ENCODE results near the gene BCL2. TPM values are rescaled to one million over a fixed set of nuclear protein-coding genes. Genes with fewer than 3 reads are reported as not detected.
A peak's percentile ranks its signal among the peaks of the same experiment; 100 is the strongest.

BCL2 gene
- total RNA-seq, 1 experiment from 2014 or later, result 6.3 TPM

DNA sequence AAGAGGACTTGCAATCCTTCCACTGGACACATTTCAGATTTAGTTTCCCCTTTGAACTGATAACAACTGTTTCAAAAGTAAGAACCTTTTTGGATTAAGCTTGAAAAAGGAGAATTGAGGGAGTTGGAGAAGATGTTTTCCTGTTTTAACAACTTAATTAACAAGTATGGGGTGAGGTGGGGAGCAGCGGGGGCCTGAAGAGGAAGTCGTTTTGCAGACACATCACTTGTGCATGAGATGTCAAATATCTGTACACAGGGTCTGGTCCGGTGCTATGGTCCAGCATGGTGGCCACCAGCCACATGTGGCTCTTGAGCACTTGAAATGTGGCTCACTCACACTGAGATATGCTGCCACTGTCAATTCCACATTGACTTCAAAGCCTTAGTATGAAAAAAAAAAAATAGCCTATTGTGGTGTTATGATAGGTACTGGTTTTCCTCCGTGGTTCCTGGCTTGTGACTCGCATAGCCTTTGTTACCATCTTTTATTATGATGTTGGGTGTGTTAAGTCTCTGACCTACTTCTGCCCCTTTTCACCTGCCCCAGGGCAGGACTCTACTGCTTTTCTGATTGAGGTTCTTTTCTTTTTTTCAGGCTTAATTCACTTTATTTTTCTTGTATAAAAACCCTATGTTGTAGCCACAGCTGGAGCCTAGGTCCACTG lies 205.5 kb downstream of the BCL2 start:
- no peak for DNase-seq (ENCODE audit: low read depth)

DNA sequence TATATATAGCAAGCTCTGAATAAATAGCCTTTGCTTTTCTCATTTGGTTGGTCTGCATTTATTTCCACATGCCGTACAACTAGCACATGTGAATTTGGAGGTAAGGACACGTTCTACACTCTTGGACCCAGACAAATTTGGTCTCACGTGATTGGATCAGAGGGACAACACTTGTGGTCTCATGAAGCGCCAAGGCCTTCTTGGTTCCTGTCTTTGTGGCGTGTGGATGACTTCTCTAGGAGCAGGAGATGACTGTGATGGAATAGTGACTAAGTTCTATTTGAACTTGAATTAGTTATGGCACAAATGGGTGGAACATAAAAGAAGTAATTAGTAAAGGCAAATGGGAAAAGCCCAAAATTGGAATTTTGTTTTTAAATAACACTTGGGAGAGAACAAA lies 206.9 kb downstream of the BCL2 start:
- DNase-seq (ENCODE audit: low read depth), result no peak

DNA sequence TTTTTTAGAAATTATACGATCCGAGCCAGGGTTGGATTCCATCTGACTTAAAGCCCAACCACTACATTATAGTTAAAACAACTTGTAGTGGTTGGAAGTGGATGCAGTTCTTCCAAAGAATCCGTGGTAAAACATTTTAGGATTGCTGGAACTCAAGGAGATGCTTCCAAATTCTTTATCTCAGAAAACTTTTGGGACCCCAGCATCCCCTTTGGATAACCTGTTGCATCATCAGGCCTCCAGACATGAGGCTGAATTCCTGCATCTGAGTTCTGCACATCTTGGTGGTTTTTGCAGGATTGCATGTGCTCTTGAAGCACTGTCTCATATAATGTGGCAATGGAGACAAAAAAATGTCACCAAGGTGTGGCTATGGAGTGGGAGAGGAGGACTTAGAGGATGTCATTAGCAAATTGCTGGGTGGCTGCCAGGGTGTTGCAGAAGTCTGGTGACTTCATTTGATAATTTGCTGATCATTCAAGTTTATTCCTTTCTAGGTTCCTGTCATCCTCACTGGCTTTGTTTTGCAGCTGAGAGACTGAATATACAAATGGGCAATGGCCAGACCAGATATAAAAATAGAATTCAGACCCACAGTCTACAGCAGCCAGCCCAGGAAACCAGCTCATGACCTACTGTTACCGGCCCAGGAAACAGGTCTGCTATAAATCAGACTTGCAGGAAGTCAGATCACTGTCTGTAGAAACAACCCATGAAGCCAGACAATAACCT lies 207.7 kb downstream of the BCL2 start:
- DNase-seq (ENCODE audit: low read depth), result peak; percentile 44

DNA sequence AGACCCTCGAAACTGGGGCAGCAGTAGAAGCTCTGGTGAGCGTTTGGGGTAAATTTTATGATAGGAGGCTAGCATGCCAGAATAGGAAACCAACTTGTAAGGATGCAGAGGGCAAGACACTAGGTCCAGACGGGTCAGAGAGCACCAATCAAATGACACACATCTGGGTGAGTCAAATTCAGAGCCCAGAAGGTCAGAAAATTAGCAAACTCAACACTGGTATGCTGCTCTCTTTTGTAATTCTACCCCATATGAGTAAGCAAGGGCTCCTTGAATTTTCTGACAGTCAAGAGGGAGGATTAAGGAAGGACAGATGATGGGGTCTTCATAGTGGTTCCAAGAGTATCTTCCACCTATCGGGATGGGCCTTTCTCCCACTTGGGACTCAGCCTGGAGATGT lies 209.8 kb downstream of the BCL2 start:
- DNase-seq (ENCODE audit: low read depth), result no peak

DNA sequence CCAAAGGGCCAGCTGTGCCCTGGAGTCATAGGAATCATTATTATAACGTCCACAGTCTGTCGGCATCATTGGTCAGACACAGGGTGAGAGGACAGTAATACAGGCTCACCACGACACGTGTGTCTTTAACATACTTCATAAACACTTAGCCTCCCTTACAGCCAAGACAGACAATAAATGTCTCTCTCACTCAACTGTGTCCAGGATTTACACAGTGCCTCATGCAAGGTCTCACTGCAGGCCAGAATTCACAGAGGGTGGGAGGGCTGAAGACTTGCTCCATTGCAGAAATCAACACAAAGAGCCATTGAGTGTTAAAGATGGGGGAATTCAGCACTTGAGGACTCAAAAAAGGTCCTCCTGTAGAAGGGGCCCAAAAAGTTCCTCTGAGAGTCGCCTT lies 210.5 kb downstream of the BCL2 start:
- no peak for DNase-seq (ENCODE audit: low read depth)

DNA sequence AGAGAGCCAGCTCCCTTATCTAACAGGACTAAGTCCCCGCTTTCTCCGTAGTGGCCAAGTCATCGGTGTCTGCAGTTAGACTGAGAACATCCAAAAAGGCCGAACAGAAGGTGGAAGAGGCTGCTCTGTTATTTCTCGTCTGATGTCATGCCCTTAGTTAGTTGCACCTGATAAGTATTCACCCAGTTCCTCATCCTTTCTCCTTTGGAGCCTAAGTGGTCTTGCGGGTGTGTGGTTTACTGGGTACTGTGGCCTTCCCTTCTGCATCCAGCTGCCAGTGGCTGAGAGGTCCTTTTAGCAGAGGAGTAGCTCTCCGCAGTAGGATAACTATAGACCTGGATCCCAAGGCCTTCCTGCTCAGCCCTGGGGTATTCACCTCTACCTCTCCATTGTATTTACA lies 211.6 kb downstream of the BCL2 start:
- DNase-seq (ENCODE audit: low read depth), result no peak

DNA sequence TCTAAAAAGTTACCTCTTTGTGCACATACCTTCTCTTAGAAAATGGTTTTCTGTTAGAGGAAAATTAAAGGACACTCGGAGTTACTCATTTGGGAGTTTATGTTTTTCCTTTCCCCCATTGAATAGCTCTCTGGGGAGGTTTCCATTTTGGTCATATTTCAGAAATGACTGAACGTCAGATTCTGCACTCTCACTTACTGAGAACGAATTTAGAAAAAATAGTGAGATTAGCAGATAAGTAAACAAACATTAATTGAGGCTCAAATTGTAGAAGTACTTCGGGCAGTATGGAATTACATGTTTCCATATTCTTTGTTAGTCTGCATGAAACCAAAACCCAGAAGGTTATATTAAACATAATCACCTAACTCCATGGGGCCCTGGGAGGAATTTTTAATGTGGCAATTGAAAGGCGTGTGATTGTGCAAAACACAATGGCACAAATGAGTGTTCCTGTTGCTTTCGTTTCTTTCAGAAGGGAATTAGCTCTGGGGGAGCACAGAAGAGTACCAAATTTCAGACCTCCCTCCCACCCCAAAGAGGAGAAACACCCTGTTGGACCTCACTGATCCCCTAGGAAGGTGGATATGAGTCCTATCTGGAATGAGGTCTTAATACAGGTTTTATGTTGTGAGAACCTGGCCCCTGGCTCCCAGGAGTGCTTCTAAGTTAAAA lies 212.3 kb downstream of the BCL2 start:
- no peak for DNase-seq (ENCODE audit: low read depth)

DNA sequence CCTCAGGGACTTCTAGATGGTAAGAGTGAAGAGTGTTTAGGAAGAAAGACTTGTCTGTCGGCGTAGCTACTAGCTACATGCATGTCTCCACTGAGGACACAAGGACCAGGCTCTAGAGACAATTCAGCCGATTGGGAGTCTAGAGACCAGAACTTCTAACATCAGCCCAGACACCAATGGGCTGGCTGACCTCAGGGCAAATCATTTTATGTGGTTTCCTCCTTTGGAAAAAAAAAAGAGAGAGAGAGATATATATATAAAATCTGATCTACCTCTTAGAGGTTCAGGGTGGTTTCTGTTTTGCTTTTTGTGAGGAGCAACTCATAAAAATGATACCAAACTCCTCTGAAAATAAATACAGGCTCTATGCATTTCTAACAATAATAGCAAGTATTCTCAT lies 212.8 kb downstream of the BCL2 start:
- no peak for DNase-seq (ENCODE audit: low read depth)

DNA sequence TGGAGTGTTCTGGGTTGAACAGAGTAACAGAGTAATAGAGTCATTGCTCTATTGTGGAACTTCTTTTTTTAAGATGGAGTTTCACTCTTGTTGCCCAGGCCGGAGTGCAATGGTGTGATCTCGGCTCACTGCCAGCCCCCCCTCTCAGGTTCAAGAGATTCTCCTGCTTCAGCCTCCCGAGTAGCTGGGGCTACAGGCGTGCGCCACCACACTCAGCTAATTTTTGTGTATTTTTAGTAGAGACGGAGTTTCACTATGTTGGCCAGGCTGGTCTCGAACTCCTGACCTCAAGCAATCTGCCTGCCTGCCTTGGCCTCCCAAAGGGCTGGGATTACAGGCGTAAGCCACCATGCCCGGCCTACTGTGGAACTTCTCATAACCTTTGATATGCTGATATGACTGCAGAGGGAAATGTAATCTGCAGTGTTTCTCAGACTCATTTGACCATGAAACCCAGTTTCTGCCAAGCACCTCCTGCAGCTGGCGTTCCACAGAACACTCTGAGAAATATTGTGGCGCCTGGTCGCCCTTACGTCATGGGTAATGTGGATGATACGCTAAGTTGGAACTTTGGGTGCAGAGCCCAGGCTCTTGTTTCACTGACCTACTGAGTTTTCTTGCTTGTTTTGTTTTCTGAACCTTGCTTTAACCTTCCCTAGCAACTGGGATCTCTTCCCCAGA lies 213.8 kb downstream of the BCL2 start:
- DNase-seq (ENCODE audit: low read depth), result no peak

DNA sequence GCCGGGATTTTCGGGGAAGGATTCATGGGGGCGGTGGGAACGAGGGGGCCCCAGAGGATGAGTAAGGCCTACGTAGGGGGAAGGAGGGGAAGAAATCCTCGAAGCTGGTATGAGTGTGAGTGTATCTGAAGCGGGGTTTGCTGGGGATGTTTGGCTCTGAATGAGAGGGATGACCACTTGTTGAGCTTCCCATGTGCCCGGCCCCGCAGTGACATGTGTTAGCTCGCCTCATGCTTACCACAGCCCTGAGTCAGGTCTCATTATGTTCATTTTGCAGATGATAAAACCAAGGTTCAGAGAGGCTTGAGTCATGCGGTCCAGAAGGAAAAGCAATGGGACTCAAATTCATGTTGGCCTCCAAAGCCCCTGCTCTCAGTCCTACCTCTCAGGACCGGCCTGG lies 214.7 kb downstream of the BCL2 start:
- DNase-seq (ENCODE audit: low read depth), result no peak

DNA sequence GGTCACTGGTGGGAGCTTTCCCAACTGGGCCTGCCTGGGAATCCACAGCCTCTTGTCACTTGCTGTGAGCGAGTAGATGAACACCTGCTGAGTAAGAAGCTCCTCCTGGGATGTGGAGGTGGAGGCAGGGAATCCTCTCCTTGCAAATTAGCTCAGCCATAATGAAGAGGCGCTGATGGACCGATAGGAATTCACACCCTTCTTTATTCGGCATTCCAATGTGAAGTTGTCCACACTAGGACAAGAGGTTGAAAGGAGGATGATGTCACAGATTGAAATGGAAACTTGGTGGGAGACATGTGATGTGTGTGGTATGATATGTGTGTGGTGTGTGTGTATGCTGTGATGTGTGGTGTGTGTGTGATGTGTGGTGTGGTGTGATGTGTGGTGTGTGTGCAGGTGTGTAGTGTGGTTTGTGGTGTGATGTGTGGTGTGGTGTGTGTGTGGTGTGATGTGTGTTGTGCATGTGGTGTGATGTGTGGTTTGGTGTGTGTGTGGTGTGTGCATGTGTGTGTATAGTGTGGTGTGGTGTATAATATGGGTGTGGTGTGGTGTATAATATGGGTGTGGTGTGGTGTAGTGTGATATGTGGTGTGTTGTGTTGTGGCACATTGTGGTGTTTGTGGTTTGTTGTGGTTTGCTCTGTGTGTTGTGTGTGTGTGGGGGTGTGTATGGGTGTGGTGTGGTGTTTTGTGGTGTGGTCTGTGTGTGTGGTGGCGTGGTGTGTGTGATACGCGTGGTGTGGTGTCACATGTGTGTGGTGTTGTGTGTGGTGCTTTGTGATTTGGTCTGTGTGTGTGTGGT lies 216.4 kb downstream of the BCL2 start:
- no peak for DNase-seq (ENCODE audit: low read depth)

DNA sequence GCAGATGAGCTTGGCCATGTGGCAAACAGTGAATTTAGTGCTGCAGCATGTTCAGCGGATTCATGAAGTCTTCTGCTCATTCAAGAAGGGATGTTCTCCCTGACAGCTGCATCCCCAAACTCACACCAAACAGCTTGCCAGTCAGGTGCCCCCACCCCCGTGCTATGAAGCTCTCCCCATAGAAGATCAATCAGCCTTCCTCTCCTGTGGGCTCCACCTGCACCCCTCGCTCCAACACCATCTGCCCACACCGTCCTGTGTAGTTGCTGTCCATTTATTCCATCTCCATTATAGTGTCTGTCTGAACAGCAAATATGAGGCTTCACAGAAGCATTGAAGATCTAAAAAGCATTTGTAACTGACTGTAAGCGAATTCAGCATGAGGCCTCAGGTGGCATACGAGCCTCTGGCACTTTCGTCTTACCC lies 218.9 kb downstream of the BCL2 start:
- no peak for DNase-seq (ENCODE audit: low read depth)

DNA sequence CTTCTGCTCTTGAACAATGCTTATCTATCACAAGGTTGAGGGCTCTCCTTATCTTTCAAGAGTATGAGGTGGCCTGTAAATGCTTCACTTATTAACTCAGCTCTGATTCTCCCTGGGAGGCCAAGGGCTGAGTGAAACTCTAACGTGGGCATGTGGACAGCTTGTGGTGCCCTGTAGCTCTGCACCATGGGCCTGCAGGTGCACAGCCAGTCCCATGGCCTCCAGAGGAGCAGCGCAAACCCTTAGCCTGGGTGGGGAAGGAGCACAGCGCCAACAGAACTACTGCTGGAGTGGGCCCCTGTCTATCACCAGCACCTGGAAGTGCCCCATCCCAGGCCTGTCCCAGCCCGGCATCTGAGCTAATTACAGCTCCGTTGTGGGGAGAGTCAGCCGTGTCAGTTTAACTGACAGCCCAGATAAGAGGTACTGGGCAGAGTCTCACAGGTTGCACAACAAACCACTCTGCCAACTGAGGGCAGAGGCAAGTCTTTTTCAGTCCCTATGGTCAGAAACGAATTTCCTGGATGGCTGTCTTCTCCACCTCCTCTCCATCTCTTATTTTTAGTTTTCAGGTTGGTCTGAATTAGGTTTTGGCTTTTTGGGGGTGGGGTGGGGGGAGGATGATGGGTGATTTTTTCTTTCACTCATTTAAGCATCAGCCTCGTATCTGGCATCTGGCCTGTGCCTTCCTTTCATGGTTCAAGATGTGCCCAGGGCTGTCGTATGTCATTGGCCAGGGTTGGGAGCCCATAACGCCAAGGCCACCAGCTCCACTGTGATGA lies 219.5 kb downstream of the BCL2 start:
- no peak for DNase-seq (ENCODE audit: low read depth)

DNA sequence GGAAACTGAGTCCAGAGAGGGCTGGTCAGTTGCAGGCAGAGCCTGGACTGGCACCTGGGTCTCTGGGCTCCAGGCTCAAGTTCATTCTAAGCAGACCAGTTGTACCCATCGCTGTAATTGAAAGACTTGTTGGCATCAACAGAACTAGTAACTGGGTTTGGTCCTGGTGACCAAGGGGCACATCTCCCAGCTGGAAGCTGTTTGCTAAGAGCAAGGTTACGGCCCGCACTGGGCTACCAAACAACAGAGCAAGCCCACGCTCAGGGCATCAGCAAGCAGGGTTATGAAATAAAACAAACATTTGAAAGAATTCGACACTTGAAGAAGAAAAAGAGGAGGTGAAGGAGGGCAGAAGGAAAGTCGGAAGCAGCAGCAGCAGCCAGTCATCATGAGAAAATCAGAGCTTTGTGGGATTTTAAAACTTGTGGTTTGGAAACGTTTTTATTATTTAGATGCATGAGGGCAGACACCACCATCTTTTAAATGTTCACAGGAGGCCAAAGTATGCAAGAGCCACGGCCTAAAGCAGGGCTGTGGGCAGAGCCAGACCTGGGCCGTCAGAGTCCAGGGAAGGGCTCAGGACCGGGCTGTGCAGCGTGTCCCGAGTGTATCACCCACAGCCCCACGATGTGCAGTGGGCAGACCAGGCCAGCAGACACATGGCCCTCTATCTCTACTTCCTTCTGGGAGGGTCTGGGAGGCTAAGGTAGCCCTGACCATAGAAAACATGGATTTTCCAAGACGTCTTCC lies 220.3 kb downstream of the BCL2 start:
- no peak for DNase-seq (ENCODE audit: low read depth)

DNA sequence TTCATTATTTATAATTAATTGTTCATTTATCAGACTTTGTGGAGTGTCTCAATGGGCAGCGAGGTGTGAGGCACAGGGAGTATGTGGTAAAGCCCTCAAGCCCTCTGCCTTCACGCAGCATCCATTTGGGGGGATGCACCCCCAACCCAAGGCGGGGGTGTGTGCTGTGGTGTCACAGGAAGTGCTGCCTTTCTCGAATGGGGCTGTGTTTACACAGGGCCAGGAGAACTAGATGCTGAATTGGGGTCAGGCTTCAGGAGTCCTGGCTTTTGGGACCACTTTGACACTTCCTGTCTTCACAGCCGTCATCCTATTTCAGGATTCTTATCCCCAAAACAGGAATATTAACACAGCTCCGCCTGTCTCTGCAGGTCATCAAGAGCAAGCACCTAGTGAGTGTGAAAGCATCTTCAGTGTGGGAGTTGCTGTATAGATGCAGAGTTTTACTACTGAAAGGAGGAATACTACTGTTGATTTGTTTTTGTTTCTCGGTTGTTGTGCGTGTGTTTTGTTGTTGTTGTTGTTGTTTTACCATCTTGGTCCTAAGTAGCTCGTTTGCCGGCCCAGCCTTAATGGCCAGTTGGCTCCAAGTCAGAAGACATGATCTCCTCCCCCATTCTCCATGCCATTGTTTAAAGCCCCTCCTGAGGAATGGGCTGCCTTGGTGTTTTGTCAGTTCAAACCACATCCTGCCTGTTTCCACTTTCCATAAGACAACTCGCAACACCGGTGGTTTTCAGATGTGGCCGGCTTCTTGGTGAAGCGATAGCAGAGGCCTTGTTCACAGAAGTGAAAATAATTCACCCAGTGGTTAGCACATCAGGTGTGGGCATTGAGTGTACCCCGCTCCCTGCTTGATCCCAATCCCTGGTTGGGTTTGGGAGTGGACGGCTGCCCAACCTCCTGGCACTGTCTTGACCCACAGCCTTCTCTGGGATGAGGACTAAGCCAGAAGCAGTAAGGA lies 221.3 kb downstream of the BCL2 start:
- DNase-seq (ENCODE audit: low read depth), result no peak

DNA sequence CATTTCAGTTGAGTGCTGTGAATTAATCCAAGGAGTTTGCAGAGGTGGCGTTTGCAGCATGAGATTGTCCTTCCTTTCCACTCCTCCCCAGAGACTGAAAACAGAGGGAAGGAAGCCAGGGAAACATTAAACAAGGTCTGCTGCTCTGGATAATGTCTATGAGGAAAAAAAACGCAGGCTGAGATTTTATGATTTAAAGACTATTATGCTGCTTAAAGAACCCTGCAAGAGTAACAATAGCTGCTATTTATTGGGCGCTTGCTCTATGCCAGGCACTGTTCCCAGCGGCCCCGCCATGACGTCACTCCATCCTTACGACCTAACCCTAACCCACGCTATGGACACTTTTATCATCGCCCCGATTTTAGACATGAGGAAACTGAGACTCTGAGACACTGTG lies 222.4 kb downstream of the BCL2 start:
- DNase-seq (ENCODE audit: low read depth), result no peak

DNA sequence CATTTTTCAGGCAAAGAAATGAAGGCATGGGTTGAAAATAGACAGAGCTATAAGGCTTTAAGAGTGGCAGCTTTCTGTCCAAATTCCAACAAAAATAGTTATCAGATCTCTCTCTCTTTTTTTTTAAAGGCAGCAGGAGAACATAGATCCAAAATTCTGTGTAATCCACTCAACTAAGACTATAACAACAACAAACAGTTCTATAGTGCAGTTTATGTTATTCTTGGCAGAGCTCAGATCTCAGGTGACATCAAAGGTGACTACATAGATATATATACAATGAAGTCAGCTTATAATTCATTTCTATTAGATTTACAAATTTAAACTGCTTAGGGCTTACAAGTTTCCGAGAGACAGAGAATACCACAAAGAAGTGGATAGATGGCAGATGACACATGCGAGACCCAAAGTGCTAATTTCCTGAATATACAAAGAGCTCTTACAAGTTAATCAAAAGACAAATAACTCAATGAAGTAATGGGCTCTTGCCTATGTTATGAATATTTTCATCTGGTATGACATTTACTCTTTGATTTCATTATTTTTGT lies 223.2 kb downstream of the BCL2 start:
- no peak for DNase-seq (ENCODE audit: low read depth)

DNA sequence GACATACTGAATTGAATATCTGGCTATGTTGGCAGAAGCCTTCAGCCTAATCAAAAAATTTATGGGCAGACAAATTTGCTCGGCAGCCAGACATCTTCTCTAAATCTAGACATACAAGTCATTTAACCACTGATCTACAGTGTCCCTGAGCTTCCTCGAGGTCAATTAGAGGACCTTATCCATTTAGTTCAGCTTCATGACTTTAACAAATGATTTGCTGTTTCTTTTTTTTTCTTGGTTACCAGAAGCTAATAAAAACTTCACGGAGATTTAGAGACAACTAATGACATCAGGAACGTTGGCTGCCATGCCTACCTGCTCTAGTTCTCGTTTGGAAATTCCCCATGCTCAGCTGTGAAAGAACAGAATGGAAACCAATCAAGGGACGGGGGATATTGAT lies 223.8 kb downstream of the BCL2 start:
- DNase-seq (ENCODE audit: low read depth), result no peak

Measured in HT1080 (cell line).